Left lobe of liver (tissue), 2 donors: ENCODE results near the gene VAV3. TPM values are rescaled to one million over a fixed set of nuclear protein-coding genes. Genes with fewer than 3 reads are reported as not detected.
"Not testable (repeated sequence)": the region's sequence is repeated elsewhere in the genome, so short reads cannot be mapped to it uniquely, and the experiment has no call there.

Experiments used
- ATAC-seq: fragments of 200-7000 bp; cut with Tn5 transposase; one replicate; pipeline ENCODE4 v1.9.1; 2020; ENCODE audit warnings: mild to moderate bottlenecking, moderate library complexity
- DNase-seq: peaks from one replicate; pipeline ENCODE4 v3.0.0-alpha.2; 2020; ENCODE audit warnings: low spot score
- total RNA-seq: library from RNA; stranded (reverse); gene quantifications from one replicate; pipeline ENCODE4 v1.2.1, GENCODE V29; 2021
- donor health status: DM: no; HTN: no; CAD: no; lungs with moderate emphysema.
- donor health status: DM: no; HTN: yes; CAD: no.

Gene VAV3
- total RNA-seq, 1 donor from 2014 or later: 0.86 TPM

DNA sequence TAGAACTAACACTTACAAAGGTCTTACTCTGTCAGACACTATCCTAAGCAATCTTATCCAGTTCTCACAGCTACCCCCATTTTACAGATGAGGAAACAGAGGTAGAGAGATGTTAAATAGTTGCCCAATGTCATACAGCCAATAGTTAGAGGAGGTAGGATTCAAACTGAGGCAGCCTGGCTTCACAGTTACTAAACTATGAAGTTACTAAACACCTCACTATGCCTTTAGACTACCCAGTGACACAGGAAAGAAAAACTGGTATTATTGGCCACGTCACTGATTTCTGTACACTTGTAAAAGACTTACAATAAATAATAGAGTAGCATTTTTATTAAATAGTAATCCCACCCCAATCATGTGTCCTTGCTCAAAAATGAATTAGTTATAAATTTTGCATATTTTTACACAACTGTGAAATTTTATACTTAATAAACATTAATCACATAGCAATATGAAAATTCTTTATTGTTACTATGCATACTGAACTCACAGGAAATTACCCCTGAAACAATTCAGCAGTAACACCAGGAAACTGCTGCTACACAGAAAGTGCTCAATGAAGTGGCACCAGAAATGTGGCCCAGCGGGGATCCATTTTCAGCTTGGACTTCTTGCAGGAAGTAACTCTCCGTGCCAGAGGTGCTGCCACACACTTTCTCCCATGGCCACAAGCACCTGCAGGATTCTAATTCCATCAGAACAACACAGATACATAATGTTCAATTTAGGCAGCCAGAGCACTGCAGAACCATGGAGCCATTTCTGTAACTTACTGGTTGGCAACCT lies 69.4 kb downstream of the VAV3 start:
- ATAC-seq (no peak), DNase-seq (no peak)

DNA sequence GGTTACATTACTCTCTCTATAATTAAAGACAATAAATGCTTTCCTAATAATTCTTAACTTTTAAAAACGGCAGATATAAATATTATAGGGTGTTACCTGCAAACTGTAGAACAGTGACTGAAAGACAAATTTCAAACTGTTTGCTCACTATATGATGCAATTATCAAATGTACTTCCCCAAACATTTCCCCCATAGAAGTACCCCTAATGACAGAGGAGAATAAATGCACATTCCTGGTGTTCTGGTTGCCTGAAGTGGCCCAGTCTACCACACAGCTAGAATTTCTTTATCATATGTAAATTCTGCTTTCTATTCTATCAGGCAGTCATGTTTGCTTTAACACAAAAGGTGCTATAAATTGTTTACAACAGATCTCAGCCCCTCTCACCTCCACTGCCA lies 70.4 kb downstream of the VAV3 start:
- DNase-seq: no peak
- ATAC-seq: no peak

DNA sequence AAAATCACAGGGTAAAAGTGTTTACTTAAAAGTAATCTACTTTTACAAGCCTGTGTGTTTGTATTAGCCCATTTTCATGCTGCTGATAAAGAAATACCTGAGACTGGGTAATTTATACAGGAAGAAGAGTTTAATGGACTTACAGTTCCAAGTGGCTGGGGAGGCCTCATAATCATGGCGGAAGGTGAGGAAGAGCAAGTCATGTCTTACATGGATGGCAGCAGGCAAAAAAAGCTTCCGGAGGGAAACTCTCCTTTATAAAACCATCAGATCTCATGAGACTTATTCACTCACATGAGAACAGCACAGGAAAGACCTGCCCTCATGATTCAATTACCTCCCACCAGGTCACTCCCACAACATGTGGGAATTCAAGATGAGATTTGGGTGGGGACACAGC lies 71.6 kb downstream of the VAV3 start:
- not testable (repeated sequence) for DNase-seq, ATAC-seq

DNA sequence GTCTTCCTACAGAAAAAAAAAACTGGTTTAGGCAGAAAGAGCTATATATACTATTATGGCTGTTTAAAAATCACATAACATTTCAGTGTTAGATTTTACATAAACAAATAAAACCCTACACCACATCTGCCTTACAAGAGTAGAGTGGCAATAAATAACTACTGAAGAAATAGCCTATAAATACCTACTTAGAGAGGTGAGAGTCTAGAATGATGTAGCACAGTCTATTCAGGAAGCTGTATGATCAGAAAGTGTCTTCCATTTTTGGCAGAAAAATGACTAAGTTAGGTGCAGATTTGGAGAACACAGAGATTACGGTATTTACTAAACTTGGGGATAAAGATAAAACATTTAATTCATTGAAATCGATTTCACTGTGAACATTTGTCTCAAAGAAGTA lies 75.5 kb downstream of the VAV3 start:
- DNase-seq: no peak
- ATAC-seq: no peak

DNA sequence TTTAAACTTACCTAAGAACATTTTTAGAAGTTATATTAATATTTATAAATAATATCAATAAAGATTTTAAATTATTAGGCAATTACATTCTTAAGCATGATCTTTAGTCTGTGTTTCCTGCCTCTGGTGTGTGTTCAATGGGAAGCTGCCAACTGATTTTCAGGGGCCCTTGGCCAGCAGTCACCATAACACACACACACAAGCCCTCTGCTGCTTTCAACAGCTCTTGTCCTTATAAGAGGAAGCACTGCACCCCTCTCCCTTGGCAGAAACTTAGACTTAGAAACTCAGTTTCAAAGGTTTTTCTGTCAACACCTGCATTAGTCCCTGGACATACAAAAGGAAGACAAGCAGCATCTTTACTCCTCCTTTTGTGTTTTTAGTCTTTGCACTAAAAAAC lies 81.4 kb downstream of the VAV3 start:
- DNase-seq (no peak), ATAC-seq (no peak)

DNA sequence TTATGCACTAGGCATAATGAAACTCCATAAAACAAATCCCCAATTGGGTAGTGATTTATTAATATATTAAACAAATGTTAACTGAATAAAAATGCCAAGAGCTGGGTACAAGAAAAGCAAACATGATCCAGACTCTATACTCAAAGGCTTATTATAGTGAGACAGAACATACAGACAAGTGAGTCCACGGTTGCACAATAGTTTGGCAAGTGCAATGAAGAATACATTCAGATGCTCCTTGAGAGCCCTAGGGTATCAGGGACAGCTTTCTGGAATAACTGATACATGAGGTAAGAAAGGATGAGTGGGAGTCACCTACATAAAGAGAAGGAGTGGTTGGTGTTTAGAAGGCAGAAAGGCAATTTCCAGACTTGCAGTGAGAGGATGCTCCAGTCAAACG lies 85.1 kb downstream of the VAV3 start:
- DNase-seq (no peak), ATAC-seq (no peak)

DNA sequence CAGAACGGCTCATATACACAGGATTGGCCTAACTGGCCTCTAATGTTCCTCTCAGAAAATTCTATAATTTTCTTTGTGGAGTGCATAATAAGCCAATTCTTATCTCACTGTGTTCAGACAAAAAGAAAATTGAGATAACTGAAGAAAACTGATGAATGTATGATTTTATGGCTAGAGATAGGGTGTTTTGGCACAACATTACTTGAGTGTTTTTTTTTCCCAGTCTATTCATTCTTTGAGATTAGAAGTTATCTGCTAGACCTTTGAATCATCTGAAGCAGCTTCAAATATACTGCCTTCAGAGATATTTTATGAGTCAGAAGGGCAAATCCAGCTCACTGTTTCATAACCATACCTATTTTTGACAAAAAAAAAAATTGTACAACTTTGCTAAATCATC lies 85.6 kb downstream of the VAV3 start:
- DNase-seq (no peak), ATAC-seq (no peak)

DNA sequence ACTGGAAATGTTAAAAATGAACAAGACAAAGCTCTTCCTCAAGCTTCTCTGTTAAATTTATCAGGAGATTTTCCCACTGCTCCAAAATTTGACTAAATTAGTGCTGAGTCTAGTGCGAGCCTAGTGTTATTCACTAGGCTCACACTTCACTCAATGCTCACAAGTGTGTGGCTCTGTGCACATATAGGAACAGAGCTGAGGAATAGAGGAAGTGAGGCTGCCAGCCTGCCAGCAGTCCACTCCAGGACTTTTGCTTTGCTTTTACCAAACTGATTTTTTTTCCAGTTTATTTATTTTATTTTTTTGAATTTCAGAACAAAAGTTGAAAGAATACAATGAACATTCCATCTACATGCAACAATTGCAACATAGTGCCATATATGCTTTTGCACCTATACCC lies 87.2 kb downstream of the VAV3 start:
- DNase-seq (no peak), ATAC-seq (no peak)

DNA sequence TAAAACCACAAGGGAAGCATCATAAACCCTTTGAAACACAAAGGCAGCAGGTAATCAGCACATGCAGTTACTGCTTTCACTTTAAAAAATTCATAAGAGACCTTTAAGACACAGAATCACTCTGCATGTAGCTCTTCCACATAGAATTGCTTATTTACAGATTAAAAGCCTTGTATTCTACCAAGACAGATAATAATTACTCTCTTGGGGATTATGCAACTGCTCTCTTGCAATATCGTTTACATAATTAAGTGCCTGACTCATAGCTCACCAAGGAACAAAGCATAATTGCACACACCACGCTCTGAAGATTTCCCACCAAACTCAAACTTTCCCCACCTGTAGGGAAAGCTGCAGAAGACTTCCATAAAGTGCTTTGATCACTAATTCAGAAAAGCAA lies 87.9 kb downstream of the VAV3 start:
- no peak for DNase-seq
- no peak for ATAC-seq

DNA sequence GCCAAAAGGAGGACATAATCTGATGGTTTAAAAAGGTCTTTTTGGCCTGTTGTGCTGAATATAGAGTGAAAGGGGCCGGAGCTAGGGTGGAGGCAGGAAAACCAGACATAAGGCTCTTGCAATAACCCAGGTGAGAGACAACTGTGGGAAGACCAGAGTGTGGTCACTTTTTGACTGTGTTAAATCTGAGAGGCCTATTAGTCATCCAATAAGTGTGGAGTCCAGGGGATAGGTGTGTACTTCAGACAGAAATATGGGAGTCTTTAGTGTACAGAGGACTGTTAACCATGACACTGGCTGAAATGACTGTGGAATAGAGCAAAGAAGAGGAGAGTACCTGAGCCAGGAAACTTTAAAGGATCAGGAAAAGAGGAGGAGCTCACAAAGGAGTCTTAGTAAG lies 89.3 kb downstream of the VAV3 start:
- ATAC-seq (no peak), DNase-seq (no peak)

DNA sequence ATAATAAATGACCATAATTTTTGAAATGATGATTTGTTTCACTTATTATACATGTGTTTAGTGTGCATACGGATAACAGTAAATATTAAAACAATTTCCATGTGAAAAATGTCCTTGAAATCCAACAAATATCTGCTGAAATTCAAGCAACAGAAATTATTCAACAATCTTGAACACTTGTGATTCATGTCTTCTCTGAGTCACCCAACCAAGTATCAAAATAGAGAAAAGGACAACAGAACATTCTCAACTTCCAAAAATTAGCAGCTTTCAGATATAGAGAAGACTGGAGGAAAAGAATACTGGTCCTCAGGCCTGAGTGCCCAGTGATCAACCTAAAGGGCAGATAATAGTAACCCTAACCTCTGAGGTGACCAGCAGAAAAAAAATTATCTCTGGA lies 90.8 kb downstream of the VAV3 start:
- no peak for ATAC-seq
- DNase-seq: no peak

DNA sequence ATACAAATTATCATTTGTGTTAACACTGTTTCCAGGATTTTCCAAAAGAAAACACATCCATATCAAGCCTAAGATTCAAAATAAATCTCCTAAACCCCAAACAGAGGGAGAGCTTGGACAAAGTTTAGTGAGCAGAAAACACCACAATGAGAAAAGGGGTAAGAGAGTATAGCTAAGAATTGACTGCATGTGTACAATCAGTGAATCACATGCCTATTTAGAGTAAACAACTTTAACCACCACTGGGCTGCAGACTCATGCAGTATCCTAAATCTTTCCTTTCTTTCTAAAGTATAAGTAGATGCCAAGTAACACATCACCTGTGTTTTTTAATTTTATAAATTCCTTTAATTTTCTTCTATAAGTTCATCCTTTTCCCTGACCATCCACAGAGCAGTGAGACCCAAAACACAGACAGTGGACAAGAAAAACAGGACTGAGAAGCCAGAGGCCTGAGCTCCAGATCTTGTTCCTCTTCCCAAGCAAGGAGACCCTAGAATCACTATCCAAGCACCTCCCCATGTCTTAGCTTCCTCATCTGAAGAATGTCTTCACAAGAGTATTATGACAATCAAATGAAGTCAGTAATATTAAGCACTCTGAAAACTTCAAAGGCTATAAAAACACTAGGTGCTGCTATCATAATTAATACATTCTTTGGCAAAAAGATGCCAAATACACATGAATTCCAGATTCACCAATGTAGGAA lies 93.1 kb downstream of the VAV3 start:
- no peak for ATAC-seq
- no peak for DNase-seq

DNA sequence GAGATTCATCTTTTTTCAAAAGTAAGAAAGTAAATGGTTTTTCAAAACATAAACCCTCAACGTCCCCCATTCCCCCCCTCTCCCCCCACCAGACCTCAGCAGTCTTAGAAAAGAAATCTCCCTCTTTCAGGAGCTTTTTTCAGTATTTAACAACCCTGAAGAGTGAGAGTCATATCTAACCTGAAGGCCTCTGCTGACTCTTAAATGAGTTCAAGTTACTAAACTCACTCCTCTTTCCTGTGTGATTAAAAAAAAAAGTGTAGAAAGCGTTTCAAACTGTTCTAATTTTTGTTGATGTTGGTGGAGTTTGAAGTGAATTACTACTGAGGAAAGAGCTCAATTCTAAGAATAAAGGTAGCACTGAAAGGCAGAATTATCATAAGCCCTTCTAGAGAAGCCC lies 93.7 kb downstream of the VAV3 start:
- ATAC-seq (no peak), DNase-seq (no peak)

DNA sequence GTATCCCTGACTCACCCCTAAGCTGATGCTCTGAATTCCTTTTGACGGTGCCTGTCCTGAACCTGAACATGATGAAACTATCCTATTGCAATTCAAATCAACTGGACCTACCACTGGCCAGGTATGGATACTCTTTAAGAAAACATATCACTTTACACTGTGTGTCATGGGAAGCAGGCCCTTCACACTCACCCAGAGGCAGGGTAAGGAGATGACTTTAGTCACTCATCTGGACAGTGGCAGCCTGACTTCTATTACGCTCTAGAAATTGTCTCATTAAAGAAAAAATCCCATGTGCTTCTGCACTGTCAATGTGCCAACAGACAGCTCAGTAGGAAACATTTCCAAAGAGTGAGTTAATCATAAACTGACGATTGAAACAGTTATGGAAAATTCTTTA lies 94.3 kb downstream of the VAV3 start:
- DNase-seq (no peak), ATAC-seq (no peak)

DNA sequence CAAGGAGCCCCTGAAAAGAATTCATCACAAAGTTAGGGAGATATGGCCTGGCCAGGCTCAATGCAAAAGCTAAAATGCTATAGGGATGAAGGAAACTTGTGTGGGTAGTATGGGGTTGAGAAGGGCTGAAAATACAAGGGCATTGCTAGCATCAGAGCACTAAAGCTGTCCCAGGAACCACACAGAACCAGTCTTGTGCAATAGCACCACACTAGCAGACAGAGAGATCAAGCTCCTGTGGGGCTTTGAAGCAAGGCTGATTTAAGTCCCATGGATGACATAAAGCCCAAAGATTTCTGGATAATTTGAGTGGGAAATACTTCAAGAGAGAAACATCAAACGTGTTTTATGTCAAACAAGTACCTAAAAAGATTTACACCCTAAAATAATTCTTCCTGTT lies 97.1 kb downstream of the VAV3 start:
- no peak for DNase-seq
- ATAC-seq: no peak

DNA sequence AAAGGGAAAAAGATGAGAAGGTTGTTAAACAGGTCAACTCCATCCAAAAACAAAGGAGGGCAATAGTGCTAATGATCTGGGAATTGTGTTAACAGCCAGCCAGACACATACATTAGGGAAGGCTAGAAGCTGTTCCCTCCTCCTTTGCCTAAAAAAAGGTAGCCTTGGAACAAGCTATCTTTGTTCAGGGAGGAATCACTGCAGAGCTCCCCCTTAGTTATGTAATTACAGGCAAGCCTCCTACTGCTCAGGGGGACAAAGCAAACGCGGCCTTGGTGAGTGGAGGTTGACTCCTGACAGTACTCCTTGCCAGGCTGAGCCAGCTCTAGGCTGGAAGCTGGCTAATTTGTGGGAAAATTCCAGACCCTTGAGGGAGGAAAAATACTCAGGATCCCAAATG lies 97.6 kb downstream of the VAV3 start:
- ATAC-seq (no peak), DNase-seq (no peak)

DNA sequence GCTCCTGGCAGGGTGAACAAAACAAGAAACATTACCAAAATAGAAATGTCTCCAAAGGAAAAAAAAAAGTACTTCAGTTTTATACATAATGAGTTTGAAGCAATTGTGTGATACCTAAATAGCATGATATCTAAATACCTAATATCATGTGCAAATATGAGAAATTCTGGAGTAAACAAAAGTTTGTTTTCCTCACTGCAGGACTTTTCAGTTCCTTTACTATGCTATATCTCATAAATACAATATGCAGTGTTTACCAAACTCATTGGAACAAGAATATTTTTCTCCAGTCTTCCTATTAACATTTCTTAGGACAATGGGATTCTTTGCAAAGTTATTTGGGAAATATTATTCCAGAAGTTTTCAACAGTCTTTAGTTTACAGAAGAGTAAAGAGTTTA lies 98.1 kb downstream of the VAV3 start:
- DNase-seq: no peak
- ATAC-seq: no peak

DNA sequence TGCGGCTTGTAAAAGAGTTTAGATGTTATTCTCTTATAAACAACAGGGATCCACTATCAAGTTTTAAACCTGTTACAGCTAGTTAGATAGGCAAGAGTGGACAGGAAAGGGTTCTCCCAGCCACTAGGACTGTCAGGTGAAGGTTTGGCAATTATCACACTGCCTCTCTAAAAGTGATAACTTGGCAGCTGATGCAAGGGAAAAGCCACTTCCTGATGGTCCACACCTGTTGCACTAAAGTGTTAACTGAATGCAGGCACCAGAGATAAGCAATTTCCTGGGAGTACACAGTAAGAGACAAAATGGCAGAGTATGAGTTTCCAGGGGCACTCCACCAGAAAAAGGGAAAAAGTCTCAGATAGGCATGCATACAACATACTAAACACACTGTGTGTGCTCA lies 99.4 kb downstream of the VAV3 start:
- ATAC-seq (no peak), DNase-seq (no peak)

DNA sequence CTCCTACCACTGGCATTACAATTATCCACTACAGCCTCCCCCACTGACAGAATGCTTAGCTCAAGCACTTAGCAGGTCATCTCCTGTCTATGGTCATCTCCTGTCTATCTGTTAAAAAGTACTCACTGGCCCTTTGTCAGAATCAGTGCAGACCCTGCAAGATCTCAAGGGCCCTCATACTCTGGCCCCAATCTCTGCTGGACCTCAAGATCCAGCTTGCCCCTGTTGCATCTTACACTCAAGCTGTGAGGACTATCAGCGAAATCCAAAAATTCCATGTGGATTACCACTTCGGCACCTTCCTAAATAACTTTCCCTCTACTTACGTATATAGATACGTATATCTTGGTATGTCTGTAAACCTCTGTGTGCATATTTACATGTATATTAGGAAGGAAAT lies 101.6 kb downstream of the VAV3 start:
- DNase-seq (no peak), ATAC-seq (no peak)

DNA sequence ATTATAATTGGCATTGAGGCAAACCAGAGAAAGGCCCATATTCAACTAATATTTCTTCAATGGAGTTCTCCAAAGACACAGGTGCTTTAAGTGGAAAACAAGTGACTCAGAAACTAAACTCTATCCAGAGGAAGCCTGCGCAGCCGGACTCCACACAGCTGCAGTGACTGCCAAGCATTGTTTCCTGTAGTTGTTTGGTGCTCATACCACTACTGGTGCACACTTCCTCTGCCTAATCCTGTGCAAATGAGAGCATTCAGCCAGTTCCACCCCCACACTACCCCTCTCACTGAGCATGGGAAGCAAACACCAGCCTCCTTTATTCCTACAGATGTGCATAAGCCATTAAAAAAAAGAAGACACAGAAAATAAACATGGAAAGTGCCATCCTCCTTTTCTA lies 102.9 kb downstream of the VAV3 start:
- ATAC-seq (no peak), DNase-seq (no peak)

DNA sequence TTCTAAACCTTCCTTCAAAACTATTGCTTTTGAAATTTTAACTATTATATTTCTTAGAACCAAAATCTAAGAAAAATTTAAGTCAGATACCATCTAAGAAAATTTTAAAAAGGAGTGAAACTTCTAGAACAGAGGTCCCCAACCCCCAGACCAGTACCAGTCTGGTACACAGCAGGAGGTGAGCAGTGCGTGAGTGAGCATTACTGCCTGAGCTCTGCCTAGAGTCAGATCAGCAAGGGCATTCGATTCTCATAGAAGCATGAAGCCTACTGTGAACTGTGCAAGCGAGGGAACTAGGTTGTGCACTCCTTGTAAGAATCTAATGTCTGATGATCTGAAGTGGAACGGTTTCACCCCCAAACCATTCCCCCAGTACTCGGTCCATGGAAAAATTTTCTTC lies 106.7 kb downstream of the VAV3 start:
- DNase-seq (no peak), ATAC-seq (no peak)

DNA sequence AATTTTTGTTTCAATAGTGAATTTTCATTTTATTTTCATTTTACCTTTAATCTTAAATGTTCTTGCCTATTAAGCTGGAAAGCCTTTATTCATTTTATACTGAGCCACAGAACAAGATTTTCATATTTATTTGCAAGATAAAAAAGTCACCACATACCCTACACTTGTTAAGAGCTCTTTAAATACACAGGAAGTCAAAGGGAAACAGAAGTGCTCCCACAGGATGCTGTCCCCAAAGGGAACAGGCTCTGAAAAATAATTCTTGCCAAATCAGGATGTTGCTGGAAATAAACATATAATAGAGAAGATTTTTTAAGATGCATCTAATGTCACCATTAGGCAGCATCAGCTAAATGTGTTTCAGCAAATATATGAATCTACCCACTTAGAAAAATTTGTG lies 113.6 kb downstream of the VAV3 start:
- ATAC-seq (no peak), DNase-seq (no peak)
